WTC11 (cell line): ENCODE results near the gene MINDY1. TPM values are rescaled to one million over a fixed set of nuclear protein-coding genes. Genes with fewer than 3 reads are reported as not detected.

Source experiments
- ATAC-seq: fragments of 200-7000 bp; cut with Tn5 transposase; 2 replicates; pipeline ENCODE4 v1.10.0; 2021; ENCODE audit warnings: mild to moderate bottlenecking, moderate library complexity
- CTCF ChIA-PET: fragments of 300-600 bp; sonication (Branson Sonifier 250); formaldehyde crosslinking; loops from one replicate; lab custom pipeline; 2021; ENCODE audit warnings: antibody characterized with exemption; lab: Charles Lee
- POLR2A ChIA-PET: fragments of 350-600 bp; sonication (Branson Sonifier 250); formaldehyde crosslinking; loops from one replicate; lab custom pipeline; 2021; ENCODE audit warnings: antibody characterized with exemption; lab: Charles Lee
- DNase-seq: peaks from one replicate; pipeline ENCODE4 v3.0.0; 2021; ENCODE audit warnings: low spot score
- H3K27ac Mint-ChIP-seq: 2 replicates; pipeline ENCODE4 v1.8.0; 2021; ENCODE audit warnings: mixed read lengths
- H3K27me3 Mint-ChIP-seq: 2 replicates; pipeline ENCODE4 v1.8.0; 2021; ENCODE audit warnings: low read depth, mild to moderate bottlenecking, moderate library complexity, mixed read lengths
- H3K36me3 Mint-ChIP-seq: 2 replicates; pipeline ENCODE4 v1.8.0; 2021; ENCODE audit warnings: mixed read lengths
- H3K4me1 Mint-ChIP-seq: 2 replicates; pipeline ENCODE4 v1.8.0; 2022; ENCODE audit warnings: mixed read lengths
- H3K4me3 Mint-ChIP-seq: 2 replicates; pipeline ENCODE4 v1.8.0; 2021; ENCODE audit warnings: mild to moderate bottlenecking, moderate library complexity, mixed read lengths
- H3K9me3 Mint-ChIP-seq: 2 replicates; pipeline ENCODE4 v1.8.0; 2021; ENCODE audit warnings: mixed read lengths
- ARID4B ChIP-seq: sonication (generic); formaldehyde crosslinking; IDR thresholded peaks from 2 replicates; pipeline ENCODE4 v1.8.0; 2023; ENCODE audit warnings: missing genetic modification reagents, mild to moderate bottlenecking, borderline replicate concordance
- CREB1 ChIP-seq: sonication (generic); formaldehyde crosslinking; IDR thresholded peaks from 2 replicates; pipeline ENCODE4 v1.8.0; 2023; ENCODE audit warnings: mild to moderate bottlenecking, missing genetic modification reagents
- ETV6 ChIP-seq: sonication (generic); formaldehyde crosslinking; IDR thresholded peaks from 2 replicates; pipeline ENCODE4 v1.8.1; 2022; ENCODE audit warnings: mild to moderate bottlenecking, missing genetic modification reagents
- GABPB1 ChIP-seq: sonication (generic); formaldehyde crosslinking; IDR thresholded peaks from 2 replicates; pipeline ENCODE4 v1.8.1; 2023; ENCODE audit warnings: mild to moderate bottlenecking, missing genetic modification reagents
- KAT7 ChIP-seq: sonication (generic); formaldehyde crosslinking; IDR thresholded peaks from 2 replicates; pipeline ENCODE4 v1.8.1; 2023; ENCODE audit warnings: missing genetic modification reagents, mild to moderate bottlenecking, borderline replicate concordance
- MAX ChIP-seq: sonication (generic); formaldehyde crosslinking; IDR thresholded peaks from 2 replicates; pipeline ENCODE4 v1.8.0; 2022; ENCODE audit warnings: mild to moderate bottlenecking, missing genetic modification reagents
- NFATC4 ChIP-seq: fragments of 250-450 bp; sonication (Bioruptor Pico); IDR thresholded peaks from 2 replicates; pipeline ENCODE4 v1.9.0; 2021; ENCODE audit warnings: mild to moderate bottlenecking
- OVOL2 ChIP-seq: fragments of 250-450 bp; sonication (Bioruptor Pico); IDR thresholded peaks from 2 replicates; pipeline ENCODE4 v1.9.0; 2021; ENCODE audit warnings: mild to moderate bottlenecking, borderline replicate concordance
- SMAD4 ChIP-seq: sonication (generic); formaldehyde crosslinking; IDR thresholded peaks from 2 replicates; pipeline ENCODE4 v1.8.0; 2022; ENCODE audit warnings: mild to moderate bottlenecking, missing genetic modification reagents
- TEAD1 ChIP-seq: sonication (generic); formaldehyde crosslinking; IDR thresholded peaks from 2 replicates; pipeline ENCODE4 v1.8.0; 2022; ENCODE audit warnings: mild to moderate bottlenecking, missing genetic modification reagents
- ZNF121 ChIP-seq: sonication (generic); formaldehyde crosslinking; IDR thresholded peaks from 2 replicates; pipeline ENCODE4 v1.8.0; 2023; ENCODE audit warnings: missing genetic modification reagents
- ZNF232 ChIP-seq: sonication (generic); formaldehyde crosslinking; IDR thresholded peaks from 2 replicates; pipeline ENCODE4 v1.8.0; 2022; ENCODE audit warnings: mild to moderate bottlenecking, missing genetic modification reagents
- ZNF281 ChIP-seq: sonication (generic); formaldehyde crosslinking; IDR thresholded peaks from 2 replicates; pipeline ENCODE4 v1.8.0; 2023; ENCODE audit warnings: mild to moderate bottlenecking, missing genetic modification reagents
- ZNF396 ChIP-seq: fragments of 250-450 bp; sonication (Bioruptor Pico); IDR thresholded peaks from 2 replicates; pipeline ENCODE4 v1.8.0; 2021; ENCODE audit warnings: mild to moderate bottlenecking, moderate library complexity, borderline replicate concordance
- total RNA-seq: library from RNA; stranded (reverse); gene quantifications from 3 replicates; pipeline ENCODE4 v1.2.3, GENCODE V29; 2021
- TF ChIP-seq, protein P1 (sequence below): sonication (generic); formaldehyde crosslinking; IDR thresholded peaks from 2 replicates; pipeline ENCODE4 v1.8.1; 2022; ENCODE audit warnings: mild to moderate bottlenecking, missing genetic modification reagents, moderate library complexity, borderline replicate concordance
- TF ChIP-seq, protein P2 (sequence below): sonication (generic); formaldehyde crosslinking; IDR thresholded peaks from 2 replicates; pipeline ENCODE4 v1.8.0; 2022; ENCODE audit warnings: mild to moderate bottlenecking, missing genetic modification reagents
- TF ChIP-seq, protein P3 (sequence below): fragments of 250-450 bp; sonication (Bioruptor Pico); IDR thresholded peaks from 2 replicates; pipeline ENCODE4 v2.1.2; 2022; ENCODE audit warnings: mild to moderate bottlenecking, moderate library complexity
- TF ChIP-seq, protein P4 (sequence below): fragments of 200-600 bp; IDR thresholded peaks from 2 replicates; pipeline ENCODE4 v1.8.0; 2022; ENCODE audit warnings: antibody characterized with exemption
- TF ChIP-seq, protein P5 (sequence below): fragments of 250-450 bp; sonication (Bioruptor Pico); conservative IDR thresholded peaks from 2 replicates; pipeline ENCODE4 v1.9.0; 2021; ENCODE audit warnings: mild to moderate bottlenecking
- TF ChIP-seq, protein P6 (sequence below): sonication (generic); formaldehyde crosslinking; conservative IDR thresholded peaks from 2 replicates; pipeline ENCODE4 v1.8.1; 2022; ENCODE audit warnings: mild to moderate bottlenecking, missing genetic modification reagents

The MINDY1 gene
- total RNA-seq, 1 experiment from 2014 or later, result 10.1 TPM

- ATAC-seq (peak; percentile 85), DNase-seq (peak; percentile 82)
- CTCF ChIA-PET, result interaction anchor here (0.6 to 10.3 kb wide), 18 partner anchors 9 to 398 kb away, joined by 3 to 109 read pairs (median 4); partner anchors contain the start of genes C1orf56, GABPB2, GOLPH3L and MINDY1
- POLR2A ChIA-PET, result interaction anchor here (1.0 to 1.6 kb wide), 6 partner anchors 15 to 401 kb away, joined by 3 to 14 read pairs (median 4); partner anchors contain the start of genes C1orf56, MINDY1 and MLLT11
- peaks cover 43% of the 10 kb centered on the region for H3K4me1 Mint-ChIP-seq
- H3K36me3 Mint-ChIP-seq, result no peaks in the 10 kb centered on the region
- H3K4me3 Mint-ChIP-seq, result peak overlapping the region; percentile 46; the same call in 1 of the 2 replicates
- peak overlapping the region; percentile 87 for H3K27ac Mint-ChIP-seq
- H3K9me3 Mint-ChIP-seq, result no peaks in the 10 kb centered on the region
- H3K27me3 Mint-ChIP-seq, result peaks cover 3% of the 10 kb centered on the region; the same call in 1 of the 2 replicates
- TF ChIP-seq ZNF232 (no peak), CREB1 (CRISPR knock-in tag) (no peak), MAX (CRISPR knock-in tag) (peak; percentile 36; the same call in 1 of the 2 replicates), TEAD1 (no peak), ZNF396 (no peak), SMAD4 (CRISPR knock-in tag) (no peak), ZNF121 (no peak), OVOL2 (CRISPR knock-in tag) (no peak), ZNF281 (CRISPR knock-in tag) (no peak), ARID4B (no peak), ETV6 (CRISPR knock-in tag) (no peak), NFATC4 (CRISPR knock-in tag) (no peak), KAT7 (CRISPR knock-in tag) (no peak), GABPB1 (CRISPR knock-in tag) (peak; percentile 86)
- TF ChIP-seq, protein P1, sequence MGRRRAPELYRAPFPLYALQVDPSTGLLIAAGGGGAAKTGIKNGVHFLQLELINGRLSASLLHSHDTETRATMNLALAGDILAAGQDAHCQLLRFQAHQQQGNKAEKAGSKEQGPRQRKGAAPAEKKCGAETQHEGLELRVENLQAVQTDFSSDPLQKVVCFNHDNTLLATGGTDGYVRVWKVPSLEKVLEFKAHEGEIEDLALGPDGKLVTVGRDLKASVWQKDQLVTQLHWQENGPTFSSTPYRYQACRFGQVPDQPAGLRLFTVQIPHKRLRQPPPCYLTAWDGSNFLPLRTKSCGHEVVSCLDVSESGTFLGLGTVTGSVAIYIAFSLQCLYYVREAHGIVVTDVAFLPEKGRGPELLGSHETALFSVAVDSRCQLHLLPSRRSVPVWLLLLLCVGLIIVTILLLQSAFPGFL (CRISPR knock-in tag), result no peak
- TF ChIP-seq, protein P2, sequence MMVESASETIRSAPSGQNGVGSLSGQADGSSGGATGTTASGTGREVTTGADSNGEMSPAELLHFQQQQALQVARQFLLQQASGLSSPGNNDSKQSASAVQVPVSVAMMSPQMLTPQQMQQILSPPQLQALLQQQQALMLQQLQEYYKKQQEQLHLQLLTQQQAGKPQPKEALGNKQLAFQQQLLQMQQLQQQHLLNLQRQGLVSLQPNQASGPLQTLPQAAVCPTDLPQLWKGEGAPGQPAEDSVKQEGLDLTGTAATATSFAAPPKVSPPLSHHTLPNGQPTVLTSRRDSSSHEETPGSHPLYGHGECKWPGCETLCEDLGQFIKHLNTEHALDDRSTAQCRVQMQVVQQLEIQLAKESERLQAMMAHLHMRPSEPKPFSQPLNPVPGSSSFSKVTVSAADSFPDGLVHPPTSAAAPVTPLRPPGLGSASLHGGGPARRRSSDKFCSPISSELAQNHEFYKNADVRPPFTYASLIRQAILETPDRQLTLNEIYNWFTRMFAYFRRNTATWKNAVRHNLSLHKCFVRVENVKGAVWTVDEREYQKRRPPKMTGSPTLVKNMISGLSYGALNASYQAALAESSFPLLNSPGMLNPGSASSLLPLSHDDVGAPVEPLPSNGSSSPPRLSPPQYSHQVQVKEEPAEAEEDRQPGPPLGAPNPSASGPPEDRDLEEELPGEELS, result no peak
- TF ChIP-seq, protein P3, sequence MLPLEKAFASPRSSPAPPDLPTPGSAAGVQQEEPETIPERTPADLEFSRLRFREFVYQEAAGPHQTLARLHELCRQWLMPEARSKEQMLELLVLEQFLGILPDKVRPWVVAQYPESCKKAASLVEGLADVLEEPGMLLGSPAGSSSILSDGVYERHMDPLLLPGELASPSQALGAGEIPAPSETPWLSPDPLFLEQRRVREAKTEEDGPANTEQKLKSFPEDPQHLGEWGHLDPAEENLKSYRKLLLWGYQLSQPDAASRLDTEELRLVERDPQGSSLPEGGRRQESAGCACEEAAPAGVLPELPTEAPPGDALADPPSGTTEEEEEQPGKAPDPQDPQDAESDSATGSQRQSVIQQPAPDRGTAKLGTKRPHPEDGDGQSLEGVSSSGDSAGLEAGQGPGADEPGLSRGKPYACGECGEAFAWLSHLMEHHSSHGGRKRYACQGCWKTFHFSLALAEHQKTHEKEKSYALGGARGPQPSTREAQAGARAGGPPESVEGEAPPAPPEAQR (CRISPR knock-in tag), result no peak
- TF ChIP-seq, protein P4, sequence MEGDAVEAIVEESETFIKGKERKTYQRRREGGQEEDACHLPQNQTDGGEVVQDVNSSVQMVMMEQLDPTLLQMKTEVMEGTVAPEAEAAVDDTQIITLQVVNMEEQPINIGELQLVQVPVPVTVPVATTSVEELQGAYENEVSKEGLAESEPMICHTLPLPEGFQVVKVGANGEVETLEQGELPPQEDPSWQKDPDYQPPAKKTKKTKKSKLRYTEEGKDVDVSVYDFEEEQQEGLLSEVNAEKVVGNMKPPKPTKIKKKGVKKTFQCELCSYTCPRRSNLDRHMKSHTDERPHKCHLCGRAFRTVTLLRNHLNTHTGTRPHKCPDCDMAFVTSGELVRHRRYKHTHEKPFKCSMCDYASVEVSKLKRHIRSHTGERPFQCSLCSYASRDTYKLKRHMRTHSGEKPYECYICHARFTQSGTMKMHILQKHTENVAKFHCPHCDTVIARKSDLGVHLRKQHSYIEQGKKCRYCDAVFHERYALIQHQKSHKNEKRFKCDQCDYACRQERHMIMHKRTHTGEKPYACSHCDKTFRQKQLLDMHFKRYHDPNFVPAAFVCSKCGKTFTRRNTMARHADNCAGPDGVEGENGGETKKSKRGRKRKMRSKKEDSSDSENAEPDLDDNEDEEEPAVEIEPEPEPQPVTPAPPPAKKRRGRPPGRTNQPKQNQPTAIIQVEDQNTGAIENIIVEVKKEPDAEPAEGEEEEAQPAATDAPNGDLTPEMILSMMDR, result no peak
- TF ChIP-seq, protein P5, sequence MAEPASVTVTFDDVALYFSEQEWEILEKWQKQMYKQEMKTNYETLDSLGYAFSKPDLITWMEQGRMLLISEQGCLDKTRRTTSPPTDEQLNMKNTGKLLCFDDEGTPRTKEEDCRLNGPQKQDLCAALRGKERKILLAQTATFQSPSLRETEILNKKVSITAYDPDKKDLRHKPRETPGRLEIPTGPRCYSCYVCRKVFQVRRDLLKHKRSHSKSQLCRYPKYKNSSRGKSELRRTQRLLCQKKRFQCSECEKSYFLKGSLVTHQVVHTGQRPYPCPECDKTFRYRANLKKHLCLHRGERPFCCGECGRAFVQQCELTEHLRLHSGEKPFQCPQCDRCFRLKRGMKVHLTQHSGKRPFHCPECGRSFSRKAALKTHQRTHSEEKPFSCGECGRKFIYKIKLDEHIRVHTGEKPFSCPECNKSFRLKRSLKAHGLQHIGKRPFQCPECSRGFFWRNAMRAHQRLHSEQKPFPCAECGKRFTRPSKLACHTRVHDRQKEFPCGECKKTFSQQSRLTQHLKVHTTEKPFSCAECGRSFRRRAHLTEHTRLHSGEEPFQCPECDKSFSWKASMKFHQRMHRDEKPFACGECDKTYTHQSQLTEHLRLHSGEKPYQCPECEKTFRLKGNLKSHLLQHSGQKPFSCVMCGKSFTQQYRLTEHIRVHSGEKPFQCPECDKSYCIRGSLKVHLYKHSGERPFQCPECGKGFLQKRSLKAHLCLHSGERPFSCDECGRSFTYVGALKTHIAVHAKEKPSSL (CRISPR knock-in tag), result no peak
- TF ChIP-seq, protein P6, sequence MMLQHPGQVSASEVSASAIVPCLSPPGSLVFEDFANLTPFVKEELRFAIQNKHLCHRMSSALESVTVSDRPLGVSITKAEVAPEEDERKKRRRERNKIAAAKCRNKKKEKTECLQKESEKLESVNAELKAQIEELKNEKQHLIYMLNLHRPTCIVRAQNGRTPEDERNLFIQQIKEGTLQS (CRISPR knock-in tag), result 0 out of 2 replicates have a peak, but pooled peaks have one; percentile 59
Observed at GRCh38 chr1:150981177-150981804, 25.4 kb downstream of the MINDY1 start.
